ENCODE measurements around the gene GID4. TPM values are rescaled to one million over a fixed set of nuclear protein-coding genes. Genes with fewer than 3 reads are reported as not detected.

The GID4 gene
- total and polyA plus RNA-seq, 2 donors (not counting 1 experiment from before 2014, with no cell fraction given) = 9.0 to 10.2 TPM

- H3K27me3 ChIP-seq (ENCODE audit: control insufficient read depth, insufficient read depth, low read length) = no peaks in the 10 kb centered on the region
- H3K36me3 ChIP-seq (ENCODE audit: control insufficient read depth, insufficient read depth, low read length) = no peaks in the 10 kb centered on the region
- no peak overlapping the region for H3K9ac ChIP-seq (ENCODE audit: insufficient read depth, low read length)
- no peak for TF ChIP-seq EZH2 (IDR thresholded peaks at IDR 0.05; ENCODE audit: low read length, missing control alignments)
- TF ChIP-seq, protein P1, sequence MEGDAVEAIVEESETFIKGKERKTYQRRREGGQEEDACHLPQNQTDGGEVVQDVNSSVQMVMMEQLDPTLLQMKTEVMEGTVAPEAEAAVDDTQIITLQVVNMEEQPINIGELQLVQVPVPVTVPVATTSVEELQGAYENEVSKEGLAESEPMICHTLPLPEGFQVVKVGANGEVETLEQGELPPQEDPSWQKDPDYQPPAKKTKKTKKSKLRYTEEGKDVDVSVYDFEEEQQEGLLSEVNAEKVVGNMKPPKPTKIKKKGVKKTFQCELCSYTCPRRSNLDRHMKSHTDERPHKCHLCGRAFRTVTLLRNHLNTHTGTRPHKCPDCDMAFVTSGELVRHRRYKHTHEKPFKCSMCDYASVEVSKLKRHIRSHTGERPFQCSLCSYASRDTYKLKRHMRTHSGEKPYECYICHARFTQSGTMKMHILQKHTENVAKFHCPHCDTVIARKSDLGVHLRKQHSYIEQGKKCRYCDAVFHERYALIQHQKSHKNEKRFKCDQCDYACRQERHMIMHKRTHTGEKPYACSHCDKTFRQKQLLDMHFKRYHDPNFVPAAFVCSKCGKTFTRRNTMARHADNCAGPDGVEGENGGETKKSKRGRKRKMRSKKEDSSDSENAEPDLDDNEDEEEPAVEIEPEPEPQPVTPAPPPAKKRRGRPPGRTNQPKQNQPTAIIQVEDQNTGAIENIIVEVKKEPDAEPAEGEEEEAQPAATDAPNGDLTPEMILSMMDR (conservative IDR thresholded peaks at IDR 0.05 in 1 of 2, IDR thresholded peaks at IDR 0.05 in 1 of 2; ENCODE audit: low read depth in 1 of 2, low read length in 2 of 2) = no peak
- H3K27ac ChIP-seq (ENCODE audit: insufficient read depth, low read length) = no peak overlapping the region
- DNase-seq (ENCODE audit: low read depth in 2 of 2) = no peak
- H3K4me2 ChIP-seq (ENCODE audit: extremely low read depth, insufficient read depth, low read length) = no peak overlapping the region
- no peaks in the 10 kb centered on the region for H3K79me2 ChIP-seq (ENCODE audit: control insufficient read depth, insufficient read depth, low read length)
- no peak overlapping the region for H3K4me3 ChIP-seq (replicated peaks in 1 of 4; ENCODE audit: control extremely low read depth in 1 of 4, insufficient read depth in 1 of 4, low read depth in 3 of 4, low read length in 4 of 4)
- H3K9me3 ChIP-seq (ENCODE audit: control insufficient read depth, insufficient read depth, low read depth, low read length) = no peaks in the 10 kb centered on the region
- no peaks in the 10 kb centered on the region for H4K20me1 ChIP-seq (ENCODE audit: control insufficient read depth, extremely low read depth, insufficient read depth, low read length)
- no peak overlapping the region for H2AFZ ChIP-seq (ENCODE audit: low read length)
- no peaks in the 10 kb centered on the region for H3K4me1 ChIP-seq (ENCODE audit: control insufficient read depth, extremely low read depth, insufficient read depth, low read length)
Measured at GRCh38 chr17:17998934-17999333, 40.3 kb upstream of the GID4 start.

GRCh38 chr17:17999364-18000029 lies 39.7 kb upstream of the GID4 start:
- no peak overlapping the region for H2AFZ ChIP-seq (ENCODE audit: low read length)
- no peaks in the 10 kb centered on the region for H4K20me1 ChIP-seq (ENCODE audit: control insufficient read depth, extremely low read depth, insufficient read depth, low read length)
- H3K27me3 ChIP-seq (ENCODE audit: control insufficient read depth, insufficient read depth, low read length) = no peaks in the 10 kb centered on the region
- H3K9me3 ChIP-seq (ENCODE audit: control insufficient read depth, insufficient read depth, low read depth, low read length) = no peaks in the 10 kb centered on the region
- H3K27ac ChIP-seq (ENCODE audit: insufficient read depth, low read length) = no peak overlapping the region
- TF ChIP-seq, protein P1 (conservative IDR thresholded peaks at IDR 0.05 in 1 of 2, IDR thresholded peaks at IDR 0.05 in 1 of 2; ENCODE audit: low read depth in 1 of 2, low read length in 2 of 2) = no peak
- TF ChIP-seq EZH2 (IDR thresholded peaks at IDR 0.05; ENCODE audit: low read length, missing control alignments) = no peak
- DNase-seq (ENCODE audit: low read depth in 2 of 2) = peak in 1 of 2 donors; percentile 12
- no peak overlapping the region for H3K4me3 ChIP-seq (replicated peaks in 1 of 4; ENCODE audit: control extremely low read depth in 1 of 4, insufficient read depth in 1 of 4, low read depth in 3 of 4, low read length in 4 of 4)
- H3K36me3 ChIP-seq (ENCODE audit: control insufficient read depth, insufficient read depth, low read length) = no peaks in the 10 kb centered on the region
- H3K9ac ChIP-seq (ENCODE audit: insufficient read depth, low read length) = no peak overlapping the region
- H3K4me1 ChIP-seq (ENCODE audit: control insufficient read depth, extremely low read depth, insufficient read depth, low read length) = no peaks in the 10 kb centered on the region
- H3K79me2 ChIP-seq (ENCODE audit: control insufficient read depth, insufficient read depth, low read length) = no peaks in the 10 kb centered on the region
- H3K4me2 ChIP-seq (ENCODE audit: extremely low read depth, insufficient read depth, low read length) = no peak overlapping the region

- Histone ChIP-seq H3K4me3 (replicated peaks in 1 of 4; ENCODE audit: control extremely low read depth in 1 of 4, insufficient read depth in 1 of 4, low read depth in 3 of 4, low read length in 4 of 4) (no peak overlapping the region), H3K4me2 (ENCODE audit: extremely low read depth, insufficient read depth, low read length) (no peak overlapping the region), H3K27me3 (ENCODE audit: control insufficient read depth, insufficient read depth, low read length) (no peaks in the 10 kb centered on the region), H3K4me1 (ENCODE audit: control insufficient read depth, extremely low read depth, insufficient read depth, low read length) (no peaks in the 10 kb centered on the region), H4K20me1 (ENCODE audit: control insufficient read depth, extremely low read depth, insufficient read depth, low read length) (no peaks in the 10 kb centered on the region), H3K36me3 (ENCODE audit: control insufficient read depth, insufficient read depth, low read length) (no peaks in the 10 kb centered on the region), H3K9ac (ENCODE audit: insufficient read depth, low read length) (no peak overlapping the region), H2AFZ (ENCODE audit: low read length) (no peak overlapping the region), H3K79me2 (ENCODE audit: control insufficient read depth, insufficient read depth, low read length) (no peaks in the 10 kb centered on the region), H3K27ac (ENCODE audit: insufficient read depth, low read length) (no peak overlapping the region), H3K9me3 (ENCODE audit: control insufficient read depth, insufficient read depth, low read depth, low read length) (no peaks in the 10 kb centered on the region)
- DNase-seq (ENCODE audit: low read depth in 2 of 2) = no peak
- TF ChIP-seq, protein P1 (conservative IDR thresholded peaks at IDR 0.05 in 1 of 2, IDR thresholded peaks at IDR 0.05 in 1 of 2; ENCODE audit: low read depth in 1 of 2, low read length in 2 of 2) = no peak
- TF ChIP-seq EZH2 (IDR thresholded peaks at IDR 0.05; ENCODE audit: low read length, missing control alignments) = no peak
Measured at GRCh38 chr17:18000030-18000408, 39.2 kb upstream of the GID4 start.

All from fibroblast of lung (primary cell).